Measurements from ENCODE around the gene CNOT3.
"Not testable (repeated sequence)": the region's sequence is repeated elsewhere in the genome, so short reads cannot be mapped to it uniquely, and the experiment has no call there.

GRCh38 chr19:54194463-54194862 lies 56.9 kb downstream of the CNOT3 start:
- TF ChIP-seq EZH2 (IDR thresholded peaks at IDR 0.05; ENCODE audit: borderline replicate concordance, insufficient read depth, low read depth, low read length, poor library complexity, severe bottlenecking); CTCF (IDR thresholded peaks at IDR 0.05): not testable (repeated sequence)
